Measurements from ENCODE around the gene CDC73.
"Not testable (repeated sequence)": the region's sequence is repeated elsewhere in the genome, so short reads cannot be mapped to it uniquely, and the experiment has no call there.

The CDC73 gene

GRCh38 chr1:193237381-193237978 lies 115.6 kb downstream of the CDC73 start:
- no peak for DNase-seq

- DNase-seq, result no peak
Observed at GRCh38 chr1:193240609-193241008, 118.8 kb downstream of the CDC73 start.

- DNase-seq, result no peak
Observed at GRCh38 chr1:193241132-193241827, 119.4 kb downstream of the CDC73 start.

- no peak for DNase-seq
Observed at GRCh38 chr1:193242000-193242399, 120.2 kb downstream of the CDC73 start.

- no peak for DNase-seq
Observed at GRCh38 chr1:193249187-193249586, 127.4 kb downstream of the CDC73 start.

GRCh38 chr1:193251950-193252349 lies 130.1 kb downstream of the CDC73 start:
- no peak for DNase-seq

- no peak for DNase-seq
Observed at GRCh38 chr1:193256019-193256418, 134.2 kb downstream of the CDC73 start.

- DNase-seq, result no peak
Observed at GRCh38 chr1:193259636-193260035, 137.8 kb downstream of the CDC73 start.

GRCh38 chr1:193260056-193260745 lies 138.4 kb downstream of the CDC73 start:
- no peak for DNase-seq

GRCh38 chr1:193260896-193261295 lies 139.1 kb downstream of the CDC73 start:
- DNase-seq, result no peak

- DNase-seq, result no peak
Observed at GRCh38 chr1:193262661-193263060, 140.8 kb downstream of the CDC73 start.

- DNase-seq, result no peak
Observed at GRCh38 chr1:193264313-193265065, 142.7 kb downstream of the CDC73 start.

GRCh38 chr1:193265716-193266115 lies 143.9 kb downstream of the CDC73 start:
- no peak for DNase-seq

- DNase-seq, result not testable (repeated sequence)
Observed at GRCh38 chr1:193266794-193267193, 145.0 kb downstream of the CDC73 start.

GRCh38 chr1:193270996-193271395 lies 149.2 kb downstream of the CDC73 start:
- no peak for DNase-seq

- no peak for DNase-seq
Observed at GRCh38 chr1:193275773-193276172, 153.9 kb downstream of the CDC73 start.

GRCh38 chr1:193278968-193279367 lies 157.1 kb downstream of the CDC73 start:
- DNase-seq, result no peak

GRCh38 chr1:193281894-193282293 lies 160.1 kb downstream of the CDC73 start:
- DNase-seq, result no peak

- no peak for DNase-seq
Observed at GRCh38 chr1:193283016-193283415, 161.2 kb downstream of the CDC73 start.

GRCh38 chr1:193284219-193284618 lies 162.4 kb downstream of the CDC73 start:
- no peak for DNase-seq

- DNase-seq, result no peak
Observed at GRCh38 chr1:193285641-193286040, 163.8 kb downstream of the CDC73 start.

- DNase-seq, result not testable (repeated sequence)
Observed at GRCh38 chr1:193288548-193289080, 166.8 kb downstream of the CDC73 start.

- DNase-seq, result no peak
Observed at GRCh38 chr1:193293726-193294125, 171.9 kb downstream of the CDC73 start.

Measured in RPMI8226 (cell line).